GM19193 (cell line): ENCODE measurements around the gene GRID1.

ENCODE experiments used
- POLR2A ChIP-seq: IDR thresholded peaks from 4 replicates; pipeline ENCODE4 v1.6.1; 2011; ENCODE audit not compliant: insufficient read depth, insufficient read length; ENCODE audit errors: extremely low read depth

The GRID1 gene

GRCh38 chr10:86285136-86285790 is 81.3 kb downstream of the GRID1 start:
- no peak for TF ChIP-seq POLR2A

GRCh38 chr10:86284355-86285105 is 82.1 kb downstream of the GRID1 start:
- no peak for TF ChIP-seq POLR2A

GRCh38 chr10:86283466-86284287 is 82.9 kb downstream of the GRID1 start:
- no peak for TF ChIP-seq POLR2A

GRCh38 chr10:86282664-86283465 is 83.7 kb downstream of the GRID1 start:
- no peak for TF ChIP-seq POLR2A

GRCh38 chr10:86281396-86281795 is 85.2 kb downstream of the GRID1 start:
- no peak for TF ChIP-seq POLR2A

GRCh38 chr10:86269332-86269731 is 97.3 kb downstream of the GRID1 start:
- TF ChIP-seq POLR2A, result no peak

- TF ChIP-seq POLR2A, result no peak
Observed at GRCh38 chr10:86267286-86268195, 99.1 kb downstream of the GRID1 start.

- no peak for TF ChIP-seq POLR2A
Observed at GRCh38 chr10:86266446-86267242, 100.0 kb downstream of the GRID1 start.

- TF ChIP-seq POLR2A, result no peak
Observed at GRCh38 chr10:86265895-86266259, 100.7 kb downstream of the GRID1 start.

- no peak for TF ChIP-seq POLR2A
Observed at GRCh38 chr10:86265236-86265894, 101.2 kb downstream of the GRID1 start.

- TF ChIP-seq POLR2A, result no peak
Observed at GRCh38 chr10:86264481-86265231, 101.9 kb downstream of the GRID1 start.

GRCh38 chr10:86263907-86264306 is 102.7 kb downstream of the GRID1 start:
- no peak for TF ChIP-seq POLR2A
